Gastroesophageal sphincter (tissue), 3 donors: ENCODE data around the gene KAT7.

Source experiments
- CTCF ChIP-seq, 4 experiments: fragments of 200-600 bp in 2 of 4; fragments of 450-650 bp in 2 of 4; sonication (generic) in 1 of 4; IDR thresholded peaks; one replicate each; pipeline ENCODE4 v1.5.1; 2017 to 2019; ENCODE audit warnings: antibody characterized with exemption in 4 of 4, mild to moderate bottlenecking in 2 of 4, moderate library complexity in 2 of 4
- POLR2A ChIP-seq, 2 donors: fragments of 450-650 bp; IDR thresholded peaks; one replicate each; pipeline ENCODE4 v1.6.1; 2017; ENCODE audit warnings: antibody characterized with exemption in 2 of 2, mild to moderate bottlenecking in 2 of 2, moderate library complexity in 1 of 2
- POLR2AphosphoS5 ChIP-seq: sonication (generic); formaldehyde crosslinking; IDR thresholded peaks from one replicate; pipeline ENCODE4 v1.6.1; 2017; ENCODE audit warnings: antibody characterized with exemption

DNA sequence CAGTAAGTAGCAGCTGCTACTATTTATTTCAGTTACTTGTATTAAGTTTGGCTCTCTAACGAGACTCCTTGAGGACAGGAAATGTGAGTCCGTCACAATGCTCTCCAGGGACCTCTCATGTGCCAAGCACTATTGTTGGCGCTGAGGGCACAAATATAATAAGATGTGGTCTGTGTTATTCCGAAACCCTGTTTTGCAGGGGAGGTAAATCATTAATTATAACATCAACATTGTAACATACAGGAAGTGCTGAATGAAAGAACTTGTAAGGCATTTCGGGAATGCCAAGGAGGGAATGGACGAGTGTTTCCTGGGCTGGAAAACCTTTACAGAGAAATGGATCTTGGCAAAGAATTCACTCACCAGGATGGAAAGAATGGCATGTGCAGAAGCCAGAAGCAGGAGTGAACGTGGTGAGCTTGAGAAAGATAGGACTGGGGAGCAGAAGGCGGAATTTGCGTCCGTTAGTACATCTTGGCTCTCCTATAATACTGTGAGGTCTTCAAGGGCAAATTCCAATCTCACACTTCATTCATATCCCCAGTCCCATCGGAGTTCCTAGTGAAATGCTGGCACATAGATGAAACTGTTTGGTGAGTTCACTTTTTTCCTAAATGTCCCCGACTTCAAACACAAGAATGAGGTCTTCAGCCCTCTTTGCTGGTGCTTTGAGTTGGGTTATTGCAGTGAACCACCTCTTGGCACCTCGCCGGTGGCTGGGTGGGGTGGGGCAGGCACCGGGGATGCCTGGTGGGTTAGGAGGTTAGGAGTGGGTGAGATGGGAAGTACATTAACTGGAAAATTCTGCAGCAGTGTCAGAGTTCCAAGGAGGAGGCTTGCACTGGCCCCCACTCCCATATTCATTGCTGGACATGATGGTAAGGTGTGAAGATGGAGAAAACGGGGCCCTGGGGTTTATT, 47.9 kb downstream of the KAT7 start:
- no peak for TF ChIP-seq CTCF (IDR thresholded peaks at IDR 0.05)
- no peak for TF ChIP-seq POLR2AphosphoS5
- no peak for TF ChIP-seq POLR2A (IDR thresholded peaks at IDR 0.05)
